ENCODE results near the gene STK32A.

DNA sequence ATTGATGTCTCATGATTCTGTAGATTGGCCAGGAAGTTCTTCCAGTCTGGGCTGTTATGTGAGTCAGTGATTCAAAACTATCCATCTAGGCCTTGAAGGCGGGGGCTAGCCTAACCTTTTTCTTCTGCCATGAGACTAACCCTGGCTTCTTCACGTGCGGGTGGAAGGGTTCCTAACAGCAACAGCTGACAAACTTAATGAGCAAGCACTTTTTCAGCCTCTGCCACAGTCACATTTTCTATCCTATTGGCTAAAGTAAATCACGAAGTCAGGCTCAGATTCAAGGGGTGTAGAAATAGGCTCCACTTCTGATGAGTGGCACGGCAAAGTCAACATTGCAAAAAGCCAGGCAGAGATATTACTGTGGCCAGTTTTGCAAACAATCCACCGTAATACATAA lies 68.4 kb downstream of the STK32A start:
- TF ChIP-seq, protein P1, sequence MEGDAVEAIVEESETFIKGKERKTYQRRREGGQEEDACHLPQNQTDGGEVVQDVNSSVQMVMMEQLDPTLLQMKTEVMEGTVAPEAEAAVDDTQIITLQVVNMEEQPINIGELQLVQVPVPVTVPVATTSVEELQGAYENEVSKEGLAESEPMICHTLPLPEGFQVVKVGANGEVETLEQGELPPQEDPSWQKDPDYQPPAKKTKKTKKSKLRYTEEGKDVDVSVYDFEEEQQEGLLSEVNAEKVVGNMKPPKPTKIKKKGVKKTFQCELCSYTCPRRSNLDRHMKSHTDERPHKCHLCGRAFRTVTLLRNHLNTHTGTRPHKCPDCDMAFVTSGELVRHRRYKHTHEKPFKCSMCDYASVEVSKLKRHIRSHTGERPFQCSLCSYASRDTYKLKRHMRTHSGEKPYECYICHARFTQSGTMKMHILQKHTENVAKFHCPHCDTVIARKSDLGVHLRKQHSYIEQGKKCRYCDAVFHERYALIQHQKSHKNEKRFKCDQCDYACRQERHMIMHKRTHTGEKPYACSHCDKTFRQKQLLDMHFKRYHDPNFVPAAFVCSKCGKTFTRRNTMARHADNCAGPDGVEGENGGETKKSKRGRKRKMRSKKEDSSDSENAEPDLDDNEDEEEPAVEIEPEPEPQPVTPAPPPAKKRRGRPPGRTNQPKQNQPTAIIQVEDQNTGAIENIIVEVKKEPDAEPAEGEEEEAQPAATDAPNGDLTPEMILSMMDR (IDR thresholded peaks at IDR 0.05; ENCODE audit: low read depth, low read length, poor library complexity, severe bottlenecking): no peak
- no peak for TF ChIP-seq EZH2phosphoT487 (IDR thresholded peaks at IDR 0.05; ENCODE audit: borderline replicate concordance, low read length)

Data from DOHH2 (cell line).